Endothelial cell of umbilical vein (primary cell): ENCODE measurements around the gene COMT. TPM values are rescaled to one million over a fixed set of nuclear protein-coding genes. Genes with fewer than 3 reads are reported as not detected.

Experiments used
- BruUV-seq: library from RNA; stranded (reverse); fragments of 400-500 nt; replicated peaks from 2 replicates; lab custom pipeline; 2021; lab: Mats Ljungman, UMichigan
- CTCF ChIA-PET: fragments of 300-600, 350-600 bp; sonication (Branson Sonifier 250); formaldehyde crosslinking; loops from one replicate; lab custom pipeline; 2021; ENCODE audit warnings: antibody characterized with exemption, inconsistent platforms; lab: Charles Lee
- POLR2A ChIA-PET: fragments of 300-600, 350-600 bp; sonication (Branson Sonifier 250); formaldehyde crosslinking; loops from one replicate; lab custom pipeline; 2021; ENCODE audit warnings: antibody characterized with exemption, inconsistent platforms; lab: Charles Lee
- DNase-seq: peaks from one replicate; pipeline ENCODE4 v3.0.0-alpha.2; 2011; ENCODE audit warnings: low read depth, low spot score
- FAIRE-seq: peaks from 2 replicates; lab custom pipeline; 2011; peaks lifted over from hg19 to GRCh38; lab: Jason Lieb, UNC
- H2AFZ ChIP-seq: 2 replicates; pipeline ENCODE4 v1.6.0; 2012; ENCODE audit warnings: low read depth, low read length, control low read depth, inconsistent platforms
- H3K27ac ChIP-seq: 2 replicates; pipeline ENCODE4 v1.5.1; 2011; ENCODE audit warnings: low read depth, mild to moderate bottlenecking, control low read depth, low read length, moderate library complexity; ENCODE audit not compliant: insufficient read depth
- H3K27me3 ChIP-seq, 2 experiments: 2 replicates each; pipeline versions ENCODE4 v1.6.0 to v1.6.1; 2011; ENCODE audit warnings: low read length in 2 of 2, mixed read lengths in 1 of 2; ENCODE audit not compliant: control insufficient read depth in 2 of 2, insufficient read depth in 2 of 2
- H3K36me3 ChIP-seq, 2 experiments: 2 replicates in 1 of 2; 3 replicates in 1 of 2; pipeline ENCODE4 v1.5.1; 2011; ENCODE audit warnings: low read length in 2 of 2, mild to moderate bottlenecking in 1 of 2, moderate library complexity in 1 of 2; ENCODE audit not compliant: control insufficient read depth in 2 of 2, insufficient read depth in 2 of 2; ENCODE audit errors: extremely low read depth in 1 of 2
- H3K4me1 ChIP-seq: 3 replicates; pipeline ENCODE4 v1.5.1; 2011; ENCODE audit warnings: mild to moderate bottlenecking, low read length; ENCODE audit not compliant: control insufficient read depth, insufficient read depth; ENCODE audit errors: extremely low read depth
- H3K4me2 ChIP-seq: 2 replicates; pipeline ENCODE4 v1.6.1; 2011; ENCODE audit warnings: low read length, control low read depth, mixed read lengths; ENCODE audit not compliant: insufficient read depth
- H3K4me3 ChIP-seq, 3 experiments: fragments of 200-600 bp in 1 of 3; sonication (generic), shearing (Covaris generic) in 1 of 3; replicated peaks in 1 of 3; 2 replicates each; pipeline ENCODE4 v1.5.1; 2011 to 2016; ENCODE audit warnings: control low read depth in 3 of 3, low read length in 3 of 3, mild to moderate bottlenecking in 2 of 3, inconsistent platforms in 1 of 3, low read depth in 1 of 3, moderate library complexity in 1 of 3; ENCODE audit not compliant: insufficient read depth in 1 of 3
- H3K79me2 ChIP-seq: 2 replicates; pipeline ENCODE4 v1.6.0; 2012; ENCODE audit warnings: low read length, inconsistent platforms; ENCODE audit not compliant: control insufficient read depth, insufficient read depth
- H3K9ac ChIP-seq: replicated peaks from 2 replicates; pipeline ENCODE3; 2011; ENCODE audit warnings: low read length, control low read depth; ENCODE audit not compliant: insufficient read depth; ENCODE audit errors: extremely low read depth
- H3K9me1 ChIP-seq: replicated peaks from 3 replicates; pipeline ENCODE4 v1.6.0; 2011; ENCODE audit warnings: mild to moderate bottlenecking, low read length; ENCODE audit not compliant: control insufficient read depth, insufficient read depth; ENCODE audit errors: extremely low read depth
- H3K9me3 ChIP-seq: replicated peaks from 2 replicates; pipeline ENCODE4 v1.5.1; 2012; ENCODE audit warnings: low read length, inconsistent platforms; ENCODE audit not compliant: control insufficient read depth, insufficient read depth
- H4K20me1 ChIP-seq: replicated peaks from 2 replicates; pipeline ENCODE3; 2011; ENCODE audit warnings: mild to moderate bottlenecking, low read length; ENCODE audit not compliant: control insufficient read depth, insufficient read depth; ENCODE audit errors: extremely low read depth
- CTCF ChIP-seq, 2 donors: IDR thresholded peaks; 1 replicate in 1 of 2; 2 replicates in 1 of 2; pipeline ENCODE4 v1.5.1; 2011; ENCODE audit warnings: low read length in 2 of 2, mild to moderate bottlenecking in 2 of 2, moderate library complexity in 2 of 2, control low read depth in 1 of 2, inconsistent platforms in 1 of 2, low read depth in 1 of 2; ENCODE audit not compliant: insufficient read depth in 1 of 2; ENCODE audit errors: extremely low read depth in 1 of 2
- EZH2 ChIP-seq: IDR thresholded peaks from 2 replicates; pipeline ENCODE4 v1.6.1; 2012; ENCODE audit warnings: borderline replicate concordance, low read depth, mild to moderate bottlenecking, moderate library complexity, low read length, inconsistent platforms; ENCODE audit not compliant: severe bottlenecking
- FOS ChIP-seq: IDR thresholded peaks from 2 replicates; pipeline ENCODE4 v1.6.1; 2011; ENCODE audit warnings: mild to moderate bottlenecking, low read length, moderate library complexity, borderline replicate concordance; ENCODE audit not compliant: insufficient read depth
- GATA2 ChIP-seq: IDR thresholded peaks from 2 replicates; pipeline ENCODE4 v1.7.0; 2011; ENCODE audit warnings: low read depth, mild to moderate bottlenecking, moderate library complexity, mixed read lengths, low read length; ENCODE audit not compliant: insufficient read length, insufficient read depth
- JUN ChIP-seq: IDR thresholded peaks from 2 replicates; pipeline ENCODE4 v1.6.1; 2011; ENCODE audit warnings: borderline replicate concordance, low read depth; ENCODE audit not compliant: insufficient read length, insufficient read depth
- MAX ChIP-seq: IDR thresholded peaks from 2 replicates; pipeline ENCODE4 v1.6.1; 2011; ENCODE audit not compliant: insufficient read depth, insufficient read length
- MYC ChIP-seq: IDR thresholded peaks from one replicate; pipeline ENCODE4 v1.6.1; 2011; ENCODE audit warnings: mild to moderate bottlenecking, low read depth, low read length
- POLR2A ChIP-seq: IDR thresholded peaks from 2 replicates; pipeline ENCODE4 v1.6.1; 2012; ENCODE audit warnings: low read depth, mild to moderate bottlenecking, control low read depth, low read length
- POLR2AphosphoS5 ChIP-seq: IDR thresholded peaks from 2 replicates; pipeline ENCODE4 v1.6.1; 2012; ENCODE audit warnings: low read depth, mild to moderate bottlenecking, control low read depth, low read length, moderate library complexity; ENCODE audit not compliant: insufficient read depth
- dilution Hi-C: fragments of 300-500 bp; cut with MboI; formaldehyde crosslinking; loops from one replicate; pipeline ENCODE4 v1.15.0; 2019; ENCODE audit warnings: low sequenced_read_pairs; ENCODE audit not compliant: extremely low pct_ligation_motif_present
- intact Hi-C: fragments of 100-400 bp; cut with micrococcal nuclease; formaldehyde crosslinking; loops from one replicate; pipeline ENCODE4 v1.10.0; 2022
- polyA plus RNA-seq, 4 experiments: library from polyadenylated mRNA; depleted of rRNA in 3 of 4; stranded (reverse) in 3 of 4; unstranded in 1 of 4; fragments of >200 nt; gene quantifications; 2 replicates each; pipeline versions ENCODE4 v1.2.1 to v1.2.3, GENCODE V29; 2011 to 2012; ENCODE audit warnings: missing spikeins in 1 of 4
- total RNA-seq: library from RNA; stranded (reverse); gene quantifications from 2 replicates; pipeline ENCODE4 v1.2.3, GENCODE V29; 2021

COMT gene
- total and polyA plus RNA-seq, 2 donors (not counting 3 experiments of a cell fraction or from before 2014, with no cell fraction given): 221 to 537 TPM

GRCh38 chr22:20000246-20001081 lies 58.9 kb downstream of the COMT start:
- no peaks in the 10 kb centered on the region for H3K79me2 ChIP-seq
- dilution Hi-C loops (no loop called here), intact Hi-C loops (loop anchor here (1.0 kb wide), 1 partner anchor 14 kb away; no protein-coding TSS in a partner anchor)
- H3K27me3 ChIP-seq: no peaks in the 10 kb centered on the region
- peak; percentile 32 for DNase-seq
- no peak overlapping the region for H2AFZ ChIP-seq
- H3K27ac ChIP-seq: peak overlapping the region; percentile 34
- ChIA-PET POLR2A (interaction anchor here (1.1 to 1.2 kb wide), 2 partner anchors 14 to 26 kb away, joined by 3 to 6 read pairs; no protein-coding TSS in a partner anchor), CTCF (interaction anchor here (0.9 to 2.4 kb wide), 5 partner anchors 10 to 276 kb away, joined by 3 to 32 read pairs (median 4); no protein-coding TSS in a partner anchor)
- no TSS peak for BruUV-seq
- peaks cover 47% of the 10 kb centered on the region for H3K4me1 ChIP-seq
- H3K9me1 ChIP-seq: no peaks in the 10 kb centered on the region
- no peaks in the 10 kb centered on the region for H4K20me1 ChIP-seq
- TF ChIP-seq POLR2A: no peak
- no peak for TF ChIP-seq MAX
- TF ChIP-seq JUN: no peak
- TF ChIP-seq MYC: no peak
- TF ChIP-seq GATA2: no peak
- TF ChIP-seq POLR2AphosphoS5: no peak
- no peak for TF ChIP-seq CTCF (IDR thresholded peaks at IDR 0.05; ENCODE audit: extremely low read depth in 1 of 2, insufficient read depth in 1 of 2, low read depth in 1 of 2, low read length in 2 of 2)
- TF ChIP-seq FOS: no peak
- TF ChIP-seq EZH2: no peak
- H3K9me3 ChIP-seq: peaks cover 5% of the 10 kb centered on the region
- no peaks in the 10 kb centered on the region for H3K36me3 ChIP-seq
- H3K9ac ChIP-seq: no peak overlapping the region
- no peak overlapping the region for H3K4me2 ChIP-seq
- FAIRE-seq: no peak
- no peak overlapping the region for H3K4me3 ChIP-seq
